LNCAP (cell line): ENCODE data around the gene FSTL1.

ENCODE experiments used
- CTCF ChIP-seq: fragments of 450-650 bp; IDR thresholded peaks from 2 replicates; pipeline ENCODE4 v1.5.1; 2017; ENCODE audit warnings: mild to moderate bottlenecking

FSTL1 gene

GRCh38 chr3:120473389-120473788 lies 22.6 kb upstream of the FSTL1 start:
- TF ChIP-seq CTCF, result no peak

- no peak for TF ChIP-seq CTCF
Measured at GRCh38 chr3:120472121-120472844, 21.5 kb upstream of the FSTL1 start.

- no peak for TF ChIP-seq CTCF
Measured at GRCh38 chr3:120471643-120472042, 20.9 kb upstream of the FSTL1 start.

- TF ChIP-seq CTCF, result no peak
Measured at GRCh38 chr3:120470870-120471269, 20.1 kb upstream of the FSTL1 start.

GRCh38 chr3:120469882-120470301 lies 19.1 kb upstream of the FSTL1 start:
- no peak for TF ChIP-seq CTCF

GRCh38 chr3:120469440-120469839 lies 18.6 kb upstream of the FSTL1 start:
- TF ChIP-seq CTCF, result no peak

GRCh38 chr3:120468635-120469295 lies 18.0 kb upstream of the FSTL1 start:
- no peak for TF ChIP-seq CTCF
